Endodermal cell (in vitro differentiated cells): Measurements from ENCODE around the gene ZNF236. TPM values are rescaled to one million over a fixed set of nuclear protein-coding genes. Genes with fewer than 3 reads are reported as not detected.

Source experiments
- DNase-seq: peaks from one replicate; pipeline ENCODE4 v3.0.0-alpha.2; 2017
- H3K27ac ChIP-seq: 2 replicates; pipeline ENCODE4 v1.5.1; 2013; ENCODE audit warnings: mild to moderate bottlenecking, low read depth, low read length, moderate library complexity
- H3K27me3 ChIP-seq: 2 replicates; pipeline ENCODE4 v1.6.1; 2013; ENCODE audit warnings: mild to moderate bottlenecking, low read length, moderate library complexity; ENCODE audit not compliant: insufficient read depth, control insufficient read depth, poor library complexity, severe bottlenecking
- H3K36me3 ChIP-seq: 2 replicates; pipeline ENCODE4 v1.7.0; 2013; ENCODE audit warnings: mild to moderate bottlenecking, low read length, moderate library complexity; ENCODE audit not compliant: control insufficient read depth, insufficient read depth
- H3K4me1 ChIP-seq: one replicate; pipeline ENCODE4 v1.7.0; 2013; ENCODE audit warnings: low read length; ENCODE audit not compliant: control insufficient read depth, insufficient read depth
- H3K4me3 ChIP-seq: 2 replicates; pipeline ENCODE4 v1.5.1; 2013; ENCODE audit warnings: mild to moderate bottlenecking, low read length, moderate library complexity
- H3K9ac ChIP-seq: 2 replicates; pipeline ENCODE4 v1.6.1; 2013; ENCODE audit warnings: mild to moderate bottlenecking, low read length, moderate library complexity; ENCODE audit not compliant: poor library complexity, severe bottlenecking; ENCODE audit errors: extremely low read depth
- H3K9me3 ChIP-seq: 2 replicates; pipeline ENCODE4 v1.6.1; 2013; ENCODE audit warnings: mild to moderate bottlenecking, low read length, moderate library complexity; ENCODE audit not compliant: control insufficient read depth
- H3K27ac Mint-ChIP-seq: 2 replicates; pipeline ENCODE4 v1.8.0; 2020; ENCODE audit warnings: mixed read lengths
- H3K27me3 Mint-ChIP-seq: 2 replicates; pipeline ENCODE4 v1.8.0; 2021; ENCODE audit warnings: mild to moderate bottlenecking, mixed read lengths; ENCODE audit not compliant: insufficient read depth
- H3K36me3 Mint-ChIP-seq: 2 replicates; pipeline ENCODE4 v1.8.0; 2020; ENCODE audit warnings: low read depth, mixed read lengths
- H3K4me1 Mint-ChIP-seq: 2 replicates; pipeline ENCODE4 v1.8.0; 2020; ENCODE audit warnings: mixed read lengths
- H3K4me3 Mint-ChIP-seq: 2 replicates; pipeline ENCODE4 v1.8.0; 2020; ENCODE audit warnings: mild to moderate bottlenecking, moderate library complexity, mixed read lengths
- H3K9me3 Mint-ChIP-seq: 2 replicates; pipeline ENCODE4 v1.8.0; 2020; ENCODE audit warnings: mild to moderate bottlenecking, mixed read lengths
- CTCF ChIP-seq: fragments of 200-600 bp; sonication (generic); conservative IDR thresholded peaks from 2 replicates; pipeline ENCODE4 v1.5.0; 2021; ENCODE audit warnings: antibody characterized with exemption, mild to moderate bottlenecking
- WGBS, 2 experiments: methylation state at CpG; one replicate each; pipeline versions ENCODE4 v1.1.5 to v1.1.7; 2013; ENCODE audit warnings: missing lambda C conversion rate in 2 of 2, mixed read lengths in 1 of 2; ENCODE audit not compliant: insufficient coverage in 1 of 2, insufficient read length in 1 of 2; 5-methylcytosine and 5-hydroxymethylcytosine counted together
- total RNA-seq, 2 donors: library from RNA; stranded (reverse); fragmentation: NEBNext Ultra II Directional in 1 of 2; extraction: Animal tissue kit (Norgen Biotek cat#: 25700) in 1 of 2; gene quantifications; 2 replicates in 1 of 2; 3 replicates in 1 of 2; pipeline ENCODE4 v1.2.1, GENCODE V29; 2021

Gene ZNF236
- total RNA-seq, 2 donors from 2014 or later: 27.0 to 28.3 TPM

GRCh38 chr18:76894566-76895346 is 72.4 kb downstream of the ZNF236 start:
- Mint-ChIP-seq H3K27me3 (no peaks in the 10 kb centered on the region), H3K36me3 (peaks cover 85% of the 10 kb centered on the region), H3K9me3 (peaks cover 22% of the 10 kb centered on the region), H3K4me3 (no peak overlapping the region), H3K4me1 (no peaks in the 10 kb centered on the region), H3K27ac (no peak overlapping the region)
- Histone ChIP-seq H3K9me3 (peaks cover 29% of the 10 kb centered on the region), H3K4me3 (no peak overlapping the region), H3K9ac (no peak overlapping the region), H3K27me3 (no peaks in the 10 kb centered on the region), H3K36me3 (peaks cover 74% of the 10 kb centered on the region), H3K4me1 (no peaks in the 10 kb centered on the region), H3K27ac (peak overlapping the region; percentile 88)
- TF ChIP-seq CTCF: no peak
- no peak for DNase-seq
- WGBS, 2 experiments: 85 to 94% methylated on average over 29 to 37 of the region's 37 CpGs

GRCh38 chr18:76895498-76895897 is 73.1 kb downstream of the ZNF236 start:
- no peak for DNase-seq
- H3K9ac ChIP-seq: no peak overlapping the region
- peaks cover 74% of the 10 kb centered on the region for H3K36me3 ChIP-seq
- H3K4me1 ChIP-seq: no peaks in the 10 kb centered on the region
- peak overlapping the region; percentile 88 for H3K27ac ChIP-seq
- Mint-ChIP-seq H3K4me1 (no peaks in the 10 kb centered on the region), H3K9me3 (peaks cover 22% of the 10 kb centered on the region), H3K4me3 (no peak overlapping the region), H3K27ac (no peak overlapping the region), H3K36me3 (peaks cover 85% of the 10 kb centered on the region), H3K27me3 (no peaks in the 10 kb centered on the region)
- H3K4me3 ChIP-seq: peak overlapping the region; percentile 22
- no peak for TF ChIP-seq CTCF
- H3K9me3 ChIP-seq: peaks cover 29% of the 10 kb centered on the region
- no peaks in the 10 kb centered on the region for H3K27me3 ChIP-seq
- 94 to 100% methylated on average over 3 of the region's 3 CpGs for WGBS, 2 experiments

- H3K4me1 Mint-ChIP-seq: no peaks in the 10 kb centered on the region
- no peaks in the 10 kb centered on the region for H3K4me1 ChIP-seq
- no peaks in the 10 kb centered on the region for H3K27me3 Mint-ChIP-seq
- H3K4me3 Mint-ChIP-seq: no peak overlapping the region
- H3K27ac ChIP-seq: no peak overlapping the region
- H3K9ac ChIP-seq: no peak overlapping the region
- peaks cover 29% of the 10 kb centered on the region for H3K9me3 ChIP-seq
- peaks cover 22% of the 10 kb centered on the region for H3K9me3 Mint-ChIP-seq
- no peak for TF ChIP-seq CTCF
- H3K36me3 ChIP-seq: peaks cover 75% of the 10 kb centered on the region
- H3K4me3 ChIP-seq: peak overlapping the region; percentile 22
- H3K27me3 ChIP-seq: no peaks in the 10 kb centered on the region
- no peak overlapping the region for H3K27ac Mint-ChIP-seq
- no peak for DNase-seq
- peaks cover 83% of the 10 kb centered on the region for H3K36me3 Mint-ChIP-seq
Observed at GRCh38 chr18:76896677-76897076, 74.3 kb downstream of the ZNF236 start.
